HG02884 (cell line): ENCODE results near the gene KRT76.

ENCODE experiments used
- ATAC-seq: cut with Tn5 transposase; IDR thresholded peaks from one replicate; pipeline ENCODE4 v1.9.1; 2021; ENCODE audit warnings: mild to moderate bottlenecking, moderate library complexity; ENCODE audit not compliant: unreplicated experiment

The KRT76 gene

GRCh38 chr12:52813885-52814709 lies 37.0 kb upstream of the KRT76 start, which contains the start of gene KRT4:
KRT4 (minus strand) TSS chr12:52814116; CDS start chr12:52814058, 58 bp downstream.
- ATAC-seq: no peak

- ATAC-seq: no peak
Measured at GRCh38 chr12:52813203-52813819, 36.2 kb upstream of the KRT76 start.

- ATAC-seq: no peak
Measured at GRCh38 chr12:52812749-52813148, 35.6 kb upstream of the KRT76 start.

GRCh38 chr12:52812073-52812400 lies 34.9 kb upstream of the KRT76 start:
- no peak for ATAC-seq

- ATAC-seq: no peak
Measured at GRCh38 chr12:52811191-52812072, 34.3 kb upstream of the KRT76 start.

- no peak for ATAC-seq
Measured at GRCh38 chr12:52810554-52810953, 33.4 kb upstream of the KRT76 start.

- no peak for ATAC-seq
Measured at GRCh38 chr12:52809166-52809565, 32.0 kb upstream of the KRT76 start.

- no peak for ATAC-seq
Measured at GRCh38 chr12:52808573-52809160, 31.5 kb upstream of the KRT76 start.

- no peak for ATAC-seq
Measured at GRCh38 chr12:52807544-52808470, 30.7 kb upstream of the KRT76 start.

- ATAC-seq: no peak
Measured at GRCh38 chr12:52806821-52807543, 29.8 kb upstream of the KRT76 start.

- ATAC-seq: no peak
Measured at GRCh38 chr12:52806169-52806811, 29.1 kb upstream of the KRT76 start.

- no peak for ATAC-seq
Measured at GRCh38 chr12:52805739-52806138, 28.6 kb upstream of the KRT76 start.

- ATAC-seq: no peak
Measured at GRCh38 chr12:52805000-52805399, 27.9 kb upstream of the KRT76 start.

GRCh38 chr12:52802442-52802841 lies 25.3 kb upstream of the KRT76 start:
- ATAC-seq: no peak

- no peak for ATAC-seq
Measured at GRCh38 chr12:52801773-52802172, 24.6 kb upstream of the KRT76 start.

GRCh38 chr12:52800259-52800917 lies 23.2 kb upstream of the KRT76 start:
- ATAC-seq: no peak

GRCh38 chr12:52799505-52800211 lies 22.5 kb upstream of the KRT76 start:
- no peak for ATAC-seq
